HepG2 (cell line): ENCODE results near the gene NUP62. TPM values are rescaled to one million over a fixed set of nuclear protein-coding genes. Genes with fewer than 3 reads are reported as not detected.

Experiments
- JUNB ChIP-seq: sonication (generic); formaldehyde crosslinking; IDR thresholded peaks from 2 replicates; pipeline ENCODE4 v1.8.0; 2022; ENCODE audit warnings: missing genetic modification reagents, mild to moderate bottlenecking, borderline replicate concordance
- NFYC ChIP-seq: IDR thresholded peaks from 2 replicates; pipeline ENCODE4 v1.6.1; 2016; ENCODE audit warnings: missing genetic modification reagents, missing compliant biosample characterization
- PHF20 ChIP-seq: sonication (generic); formaldehyde crosslinking; IDR thresholded peaks from 2 replicates; pipeline ENCODE4 v1.5.0; 2020; ENCODE audit warnings: mild to moderate bottlenecking, missing genetic modification reagents
- RARA ChIP-seq: IDR thresholded peaks from 2 replicates; pipeline ENCODE4 v1.6.1; 2016; ENCODE audit warnings: missing genetic modification reagents, missing compliant biosample characterization
- SIX1 ChIP-seq: sonication (generic); formaldehyde crosslinking; IDR thresholded peaks from 2 replicates; pipeline ENCODE4 v1.4.0; 2020; ENCODE audit warnings: missing genetic modification reagents, borderline replicate concordance
- STAT5B ChIP-seq: sonication (generic); formaldehyde crosslinking; IDR thresholded peaks from 2 replicates; pipeline ENCODE4 v1.4.0; 2020; ENCODE audit warnings: missing genetic modification reagents
- TP53 ChIP-seq: sonication (generic); formaldehyde crosslinking; conservative IDR thresholded peaks from 2 replicates; pipeline ENCODE4 v1.4.0; 2020; ENCODE audit warnings: missing genetic modification reagents
- ZNF264 ChIP-seq: sonication (generic); formaldehyde crosslinking; IDR thresholded peaks from 2 replicates; pipeline ENCODE4 v1.4.0; 2020; ENCODE audit warnings: missing genetic modification reagents
- ZNF496 ChIP-seq: sonication (generic); formaldehyde crosslinking; IDR thresholded peaks from 2 replicates; pipeline ENCODE4 v1.8.1; 2023; ENCODE audit warnings: mild to moderate bottlenecking, moderate library complexity, missing genetic modification reagents; ENCODE audit not compliant: insufficient replicate concordance
- ZNF605 ChIP-seq: sonication (generic); formaldehyde crosslinking; IDR thresholded peaks from 2 replicates; pipeline ENCODE4 v1.8.0; 2022; ENCODE audit warnings: mild to moderate bottlenecking, missing genetic modification reagents
- ZNF652 ChIP-seq: IDR thresholded peaks from 2 replicates; pipeline ENCODE4 v1.6.1; 2016; ENCODE audit warnings: low read depth, borderline replicate concordance
- ZNF720 ChIP-seq: sonication (generic); formaldehyde crosslinking; IDR thresholded peaks from 2 replicates; pipeline ENCODE4 v1.4.0; 2020; ENCODE audit warnings: missing genetic modification reagents
- ZNF746 ChIP-seq: sonication (generic); formaldehyde crosslinking; IDR thresholded peaks from 2 replicates; pipeline ENCODE4 v1.8.0; 2022; ENCODE audit warnings: mild to moderate bottlenecking, missing genetic modification reagents
- ZNF749 ChIP-seq: sonication (generic); formaldehyde crosslinking; IDR thresholded peaks from 2 replicates; pipeline ENCODE4 v1.8.0; 2022; ENCODE audit warnings: mild to moderate bottlenecking, missing genetic modification reagents, moderate library complexity, borderline replicate concordance
- ZNF776 ChIP-seq: sonication (generic); formaldehyde crosslinking; IDR thresholded peaks from 2 replicates; pipeline ENCODE4 v1.4.0; 2020; ENCODE audit warnings: mild to moderate bottlenecking, missing genetic modification reagents
- polyA plus RNA-seq, 8 experiments: library from polyadenylated mRNA; depleted of rRNA in 3 of 8; stranded (reverse) in 7 of 8; unstranded in 1 of 8; fragments of >200 nt; fragmentation: Illumina TruSeq in 4 of 8; extraction: Trizol in 4 of 8; gene quantifications; 2 replicates each; pipeline versions ENCODE4 v1.2.1 to v1.2.3, GENCODE V29; 2011 to 2016; ENCODE audit warnings: low read depth in 4 of 8, missing spikeins in 1 of 8, mixed read lengths in 1 of 8; ENCODE audit not compliant: insufficient read depth in 1 of 8
- total RNA-seq, 5 experiments: library from RNA; depleted of rRNA; stranded (reverse); fragments of >200 nt; fragmentation: Illumina TruSeq; extraction: Trizol; gene quantifications; 2 replicates each; pipeline ENCODE4 v1.2.3, GENCODE V29; 2016; ENCODE audit warnings: low read depth in 1 of 5
- TF ChIP-seq, protein P1 (sequence below): sonication (generic); formaldehyde crosslinking; conservative IDR thresholded peaks from 2 replicates; pipeline ENCODE4 v1.4.0; 2020; ENCODE audit warnings: missing genetic modification reagents
- TF ChIP-seq, protein P2 (sequence below): sonication (generic); formaldehyde crosslinking; IDR thresholded peaks from 2 replicates; pipeline ENCODE4 v1.4.0; 2020; ENCODE audit warnings: missing genetic modification reagents
- TF ChIP-seq, protein P3 (sequence below): sonication (generic); formaldehyde crosslinking; IDR thresholded peaks from 2 replicates; pipeline ENCODE4 v1.8.0; 2022; ENCODE audit warnings: mild to moderate bottlenecking, missing genetic modification reagents, moderate library complexity
- TF ChIP-seq, protein P4 (sequence below): sonication (generic); formaldehyde crosslinking; IDR thresholded peaks from 2 replicates; pipeline ENCODE4 v1.4.0; 2020; ENCODE audit warnings: mild to moderate bottlenecking, missing genetic modification reagents

The NUP62 gene
- total and polyA plus RNA-seq, 2 of the 13 experiments (the other 11 are each of a cell fraction or from before 2014, with no cell fraction given) = 16.5 to 41.5 TPM

DNA sequence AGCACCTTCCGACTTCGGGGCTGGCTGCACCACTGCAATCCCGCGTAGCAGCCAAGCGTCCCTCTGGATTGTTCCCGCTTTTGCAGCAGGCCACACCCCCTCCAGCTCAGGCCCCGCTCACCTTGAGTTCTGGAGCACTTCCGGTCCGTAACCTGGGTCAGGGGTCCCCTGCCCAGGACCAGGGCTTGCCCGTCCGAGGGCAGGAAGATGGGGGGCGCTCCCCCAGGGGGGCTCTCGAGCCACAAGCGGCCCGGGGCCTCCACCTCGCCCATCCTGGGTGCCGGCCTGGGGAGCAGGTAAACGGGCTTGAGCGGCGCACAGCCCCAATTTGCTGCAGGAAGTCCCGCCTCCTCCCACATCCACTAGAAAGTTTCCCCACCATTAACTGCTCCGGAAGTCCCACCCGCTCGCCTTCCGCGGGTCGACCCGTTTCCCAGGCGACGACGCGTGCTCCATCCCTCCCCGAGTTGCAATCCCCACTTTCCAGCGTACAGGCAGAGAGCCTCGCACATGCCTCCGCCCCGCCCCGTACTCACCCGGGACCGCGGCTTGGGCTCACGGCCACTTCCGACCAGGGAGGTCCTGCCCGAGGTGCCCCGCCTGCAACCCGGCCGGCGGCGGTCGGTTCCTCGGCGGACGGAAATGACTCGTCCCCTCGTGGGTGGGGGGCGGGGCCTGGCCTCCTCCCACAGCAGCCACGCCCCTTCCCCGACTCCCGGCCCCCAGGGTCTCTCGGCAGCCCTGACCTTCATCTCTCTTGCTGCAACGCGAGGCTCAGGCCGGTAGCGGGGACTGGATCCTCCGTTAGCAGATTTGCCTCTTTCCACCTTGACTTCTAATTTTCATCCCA is 62.1 kb downstream of the NUP62 start, which contains the start of gene PNKP (continued):
- TF ChIP-seq ZNF652 (CRISPR knock-in tag) = no peak; the same call in 1 of the 2 replicates
- TF ChIP-seq, protein P1, sequence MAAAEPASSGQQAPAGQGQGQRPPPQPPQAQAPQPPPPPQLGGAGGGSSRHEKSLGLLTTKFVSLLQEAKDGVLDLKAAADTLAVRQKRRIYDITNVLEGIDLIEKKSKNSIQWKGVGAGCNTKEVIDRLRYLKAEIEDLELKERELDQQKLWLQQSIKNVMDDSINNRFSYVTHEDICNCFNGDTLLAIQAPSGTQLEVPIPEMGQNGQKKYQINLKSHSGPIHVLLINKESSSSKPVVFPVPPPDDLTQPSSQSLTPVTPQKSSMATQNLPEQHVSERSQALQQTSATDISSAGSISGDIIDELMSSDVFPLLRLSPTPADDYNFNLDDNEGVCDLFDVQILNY (CRISPR knock-in tag) = 0 out of 2 replicates have a peak, but pooled peaks have one; percentile 32
- TF ChIP-seq, protein P2, sequence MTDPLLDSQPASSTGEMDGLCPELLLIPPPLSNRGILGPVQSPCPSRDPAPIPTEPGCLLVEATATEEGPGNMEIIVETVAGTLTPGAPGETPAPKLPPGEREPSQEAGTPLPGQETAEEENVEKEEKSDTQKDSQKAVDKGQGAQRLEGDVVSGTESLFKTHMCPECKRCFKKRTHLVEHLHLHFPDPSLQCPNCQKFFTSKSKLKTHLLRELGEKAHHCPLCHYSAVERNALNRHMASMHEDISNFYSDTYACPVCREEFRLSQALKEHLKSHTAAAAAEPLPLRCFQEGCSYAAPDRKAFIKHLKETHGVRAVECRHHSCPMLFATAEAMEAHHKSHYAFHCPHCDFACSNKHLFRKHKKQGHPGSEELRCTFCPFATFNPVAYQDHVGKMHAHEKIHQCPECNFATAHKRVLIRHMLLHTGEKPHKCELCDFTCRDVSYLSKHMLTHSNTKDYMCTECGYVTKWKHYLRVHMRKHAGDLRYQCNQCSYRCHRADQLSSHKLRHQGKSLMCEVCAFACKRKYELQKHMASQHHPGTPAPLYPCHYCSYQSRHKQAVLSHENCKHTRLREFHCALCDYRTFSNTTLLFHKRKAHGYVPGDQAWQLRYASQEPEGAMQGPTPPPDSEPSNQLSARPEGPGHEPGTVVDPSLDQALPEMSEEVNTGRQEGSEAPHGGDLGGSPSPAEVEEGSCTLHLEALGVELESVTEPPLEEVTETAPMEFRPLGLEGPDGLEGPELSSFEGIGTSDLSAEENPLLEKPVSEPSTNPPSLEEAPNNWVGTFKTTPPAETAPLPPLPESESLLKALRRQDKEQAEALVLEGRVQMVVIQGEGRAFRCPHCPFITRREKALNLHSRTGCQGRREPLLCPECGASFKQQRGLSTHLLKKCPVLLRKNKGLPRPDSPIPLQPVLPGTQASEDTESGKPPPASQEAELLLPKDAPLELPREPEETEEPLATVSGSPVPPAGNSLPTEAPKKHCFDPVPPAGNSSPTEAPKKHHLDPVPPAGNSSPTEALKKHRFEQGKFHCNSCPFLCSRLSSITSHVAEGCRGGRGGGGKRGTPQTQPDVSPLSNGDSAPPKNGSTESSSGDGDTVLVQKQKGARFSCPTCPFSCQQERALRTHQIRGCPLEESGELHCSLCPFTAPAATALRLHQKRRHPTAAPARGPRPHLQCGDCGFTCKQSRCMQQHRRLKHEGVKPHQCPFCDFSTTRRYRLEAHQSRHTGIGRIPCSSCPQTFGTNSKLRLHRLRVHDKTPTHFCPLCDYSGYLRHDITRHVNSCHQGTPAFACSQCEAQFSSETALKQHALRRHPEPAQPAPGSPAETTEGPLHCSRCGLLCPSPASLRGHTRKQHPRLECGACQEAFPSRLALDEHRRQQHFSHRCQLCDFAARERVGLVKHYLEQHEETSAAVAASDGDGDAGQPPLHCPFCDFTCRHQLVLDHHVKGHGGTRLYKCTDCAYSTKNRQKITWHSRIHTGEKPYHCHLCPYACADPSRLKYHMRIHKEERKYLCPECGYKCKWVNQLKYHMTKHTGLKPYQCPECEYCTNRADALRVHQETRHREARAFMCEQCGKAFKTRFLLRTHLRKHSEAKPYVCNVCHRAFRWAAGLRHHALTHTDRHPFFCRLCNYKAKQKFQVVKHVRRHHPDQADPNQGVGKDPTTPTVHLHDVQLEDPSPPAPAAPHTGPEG (CRISPR knock-in tag) = no peak
- TF ChIP-seq ZNF720 (CRISPR knock-in tag) = no peak
- TF ChIP-seq ZNF496 (CRISPR knock-in tag) = no peak
- peak; percentile 93 for TF ChIP-seq ZNF605 (CRISPR knock-in tag)
- peak; percentile 80 for TF ChIP-seq PHF20 (CRISPR knock-in tag)
- TF ChIP-seq, protein P3, sequence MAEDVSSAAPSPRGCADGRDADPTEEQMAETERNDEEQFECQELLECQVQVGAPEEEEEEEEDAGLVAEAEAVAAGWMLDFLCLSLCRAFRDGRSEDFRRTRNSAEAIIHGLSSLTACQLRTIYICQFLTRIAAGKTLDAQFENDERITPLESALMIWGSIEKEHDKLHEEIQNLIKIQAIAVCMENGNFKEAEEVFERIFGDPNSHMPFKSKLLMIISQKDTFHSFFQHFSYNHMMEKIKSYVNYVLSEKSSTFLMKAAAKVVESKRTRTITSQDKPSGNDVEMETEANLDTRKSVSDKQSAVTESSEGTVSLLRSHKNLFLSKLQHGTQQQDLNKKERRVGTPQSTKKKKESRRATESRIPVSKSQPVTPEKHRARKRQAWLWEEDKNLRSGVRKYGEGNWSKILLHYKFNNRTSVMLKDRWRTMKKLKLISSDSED (CRISPR knock-in tag) = no peak
- TF ChIP-seq STAT5B (CRISPR knock-in tag) = no peak
- no peak for TF ChIP-seq SIX1
- TF ChIP-seq ZNF749 = no peak
- peak; percentile 71 for TF ChIP-seq NFYC
- peak; percentile 30; the same call in 1 of the 2 replicates for TF ChIP-seq RARA (CRISPR knock-in tag)
- TF ChIP-seq ZNF746 = peak; percentile 55; the same call in 1 of the 2 replicates
- TF ChIP-seq TP53 = no peak
- TF ChIP-seq ZNF264 (CRISPR knock-in tag) = no peak
- TF ChIP-seq, protein P4, sequence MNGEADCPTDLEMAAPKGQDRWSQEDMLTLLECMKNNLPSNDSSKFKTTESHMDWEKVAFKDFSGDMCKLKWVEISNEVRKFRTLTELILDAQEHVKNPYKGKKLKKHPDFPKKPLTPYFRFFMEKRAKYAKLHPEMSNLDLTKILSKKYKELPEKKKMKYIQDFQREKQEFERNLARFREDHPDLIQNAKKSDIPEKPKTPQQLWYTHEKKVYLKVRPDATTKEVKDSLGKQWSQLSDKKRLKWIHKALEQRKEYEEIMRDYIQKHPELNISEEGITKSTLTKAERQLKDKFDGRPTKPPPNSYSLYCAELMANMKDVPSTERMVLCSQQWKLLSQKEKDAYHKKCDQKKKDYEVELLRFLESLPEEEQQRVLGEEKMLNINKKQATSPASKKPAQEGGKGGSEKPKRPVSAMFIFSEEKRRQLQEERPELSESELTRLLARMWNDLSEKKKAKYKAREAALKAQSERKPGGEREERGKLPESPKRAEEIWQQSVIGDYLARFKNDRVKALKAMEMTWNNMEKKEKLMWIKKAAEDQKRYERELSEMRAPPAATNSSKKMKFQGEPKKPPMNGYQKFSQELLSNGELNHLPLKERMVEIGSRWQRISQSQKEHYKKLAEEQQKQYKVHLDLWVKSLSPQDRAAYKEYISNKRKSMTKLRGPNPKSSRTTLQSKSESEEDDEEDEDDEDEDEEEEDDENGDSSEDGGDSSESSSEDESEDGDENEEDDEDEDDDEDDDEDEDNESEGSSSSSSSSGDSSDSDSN = peak; percentile 86
- TF ChIP-seq ZNF776 (CRISPR knock-in tag) = peak; percentile 73; the same call in 1 of the 2 replicates
- TF ChIP-seq JUNB = no peak; the same call in 1 of the 2 replicates
